NT2/D1 (cell line): ENCODE measurements around the gene SREBF2.

ENCODE experiments used
- YY1 ChIP-seq: IDR thresholded peaks from 2 replicates; pipeline ENCODE4 v1.6.1; 2011; ENCODE audit not compliant: insufficient read length, insufficient read depth
- ZNF274 ChIP-seq: IDR thresholded peaks from 2 replicates; pipeline ENCODE4 v1.6.1; 2011; ENCODE audit warnings: mild to moderate bottlenecking, low read depth, low read length

DNA sequence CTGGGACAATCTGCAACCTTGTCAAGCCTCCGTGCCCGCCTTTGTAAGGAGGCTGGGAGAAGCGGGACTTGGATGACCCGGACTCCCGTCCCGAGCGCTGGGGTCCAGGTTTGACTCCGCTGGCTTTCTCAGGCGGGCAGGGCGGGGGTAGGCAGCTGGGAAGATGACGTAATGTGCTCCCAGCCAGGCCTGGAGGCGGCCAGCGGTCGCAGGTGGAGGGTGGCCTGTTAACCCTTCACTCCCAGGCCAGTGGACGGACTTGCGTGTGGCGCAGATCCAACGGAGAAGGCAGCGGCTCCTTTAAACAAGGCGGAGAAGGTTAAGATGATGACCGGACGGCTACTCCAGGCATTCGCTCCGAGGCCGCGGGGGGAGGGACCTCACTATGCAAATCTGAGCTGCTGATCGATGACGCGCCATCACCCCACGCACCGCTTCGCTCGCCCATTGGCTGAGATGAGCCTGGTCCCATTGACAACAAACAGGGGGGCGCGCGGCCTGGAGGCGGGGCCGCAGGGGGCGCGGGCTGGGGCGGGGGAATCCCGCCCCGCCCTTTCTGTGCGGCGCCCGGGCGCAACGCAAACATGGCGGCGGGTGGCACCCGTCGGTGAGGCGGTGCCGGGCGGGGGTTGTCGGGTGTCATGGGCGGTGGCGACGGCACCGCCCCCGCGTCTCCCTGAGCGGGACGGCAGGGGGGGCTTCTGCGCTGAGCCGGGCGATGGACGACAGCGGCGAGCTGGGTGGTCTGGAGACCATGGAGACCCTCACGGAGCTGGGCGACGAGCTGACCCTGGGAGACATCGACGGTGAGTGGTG, at the start of gene SREBF2:
- TF ChIP-seq YY1, result peak; percentile 61
- no peak for TF ChIP-seq ZNF274
